Measurements from ENCODE around the gene MRGPRD. TPM values are rescaled to one million over a fixed set of nuclear protein-coding genes. Genes with fewer than 3 reads are reported as not detected.

MRGPRD gene
- total RNA-seq, 1 donor, result not detected

DNA sequence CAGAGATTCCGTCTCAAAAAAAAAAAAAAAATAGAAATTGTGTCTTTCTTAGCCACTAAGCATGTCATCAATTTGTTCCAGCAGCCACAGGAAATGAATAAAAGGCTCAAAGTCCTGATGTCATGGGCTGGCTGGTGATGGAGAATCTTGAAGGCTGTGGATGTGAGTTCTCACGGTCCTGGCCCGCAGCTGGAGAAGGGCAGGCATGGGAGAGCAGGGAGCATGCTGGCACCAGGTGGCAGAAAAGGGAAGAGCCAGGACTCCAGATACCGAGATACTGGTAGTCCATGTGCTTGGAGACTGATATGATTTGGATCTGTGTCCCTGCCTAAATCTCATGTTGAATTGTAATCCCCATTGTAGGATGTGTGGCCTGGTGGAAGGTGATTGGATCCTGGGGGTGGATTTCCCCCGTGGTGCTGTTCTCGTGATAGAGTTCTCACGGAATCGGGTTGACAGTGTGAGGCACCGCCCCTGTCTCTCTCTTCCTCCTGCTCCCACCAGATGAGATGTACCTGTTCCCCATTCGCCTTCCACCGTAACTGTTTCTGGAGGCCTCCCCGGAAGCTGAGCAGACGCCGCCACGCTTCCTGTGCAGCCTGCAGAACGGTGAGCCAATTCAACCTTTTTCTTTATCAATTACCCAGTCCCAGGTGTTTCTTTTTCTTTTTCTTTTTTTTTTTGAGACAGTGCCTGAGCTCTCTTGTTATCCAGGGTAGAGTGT, 18.1 kb downstream of the MRGPRD start:
- no peak for DNase-seq (ENCODE audit: low read depth)
- TF ChIP-seq, protein P1, sequence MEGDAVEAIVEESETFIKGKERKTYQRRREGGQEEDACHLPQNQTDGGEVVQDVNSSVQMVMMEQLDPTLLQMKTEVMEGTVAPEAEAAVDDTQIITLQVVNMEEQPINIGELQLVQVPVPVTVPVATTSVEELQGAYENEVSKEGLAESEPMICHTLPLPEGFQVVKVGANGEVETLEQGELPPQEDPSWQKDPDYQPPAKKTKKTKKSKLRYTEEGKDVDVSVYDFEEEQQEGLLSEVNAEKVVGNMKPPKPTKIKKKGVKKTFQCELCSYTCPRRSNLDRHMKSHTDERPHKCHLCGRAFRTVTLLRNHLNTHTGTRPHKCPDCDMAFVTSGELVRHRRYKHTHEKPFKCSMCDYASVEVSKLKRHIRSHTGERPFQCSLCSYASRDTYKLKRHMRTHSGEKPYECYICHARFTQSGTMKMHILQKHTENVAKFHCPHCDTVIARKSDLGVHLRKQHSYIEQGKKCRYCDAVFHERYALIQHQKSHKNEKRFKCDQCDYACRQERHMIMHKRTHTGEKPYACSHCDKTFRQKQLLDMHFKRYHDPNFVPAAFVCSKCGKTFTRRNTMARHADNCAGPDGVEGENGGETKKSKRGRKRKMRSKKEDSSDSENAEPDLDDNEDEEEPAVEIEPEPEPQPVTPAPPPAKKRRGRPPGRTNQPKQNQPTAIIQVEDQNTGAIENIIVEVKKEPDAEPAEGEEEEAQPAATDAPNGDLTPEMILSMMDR (IDR thresholded peaks at IDR 0.05; ENCODE audit: insufficient read depth, low read length), result no peak
- H3K4me3 ChIP-seq (ENCODE audit: low read depth, low read length), result no peak overlapping the region

DNA sequence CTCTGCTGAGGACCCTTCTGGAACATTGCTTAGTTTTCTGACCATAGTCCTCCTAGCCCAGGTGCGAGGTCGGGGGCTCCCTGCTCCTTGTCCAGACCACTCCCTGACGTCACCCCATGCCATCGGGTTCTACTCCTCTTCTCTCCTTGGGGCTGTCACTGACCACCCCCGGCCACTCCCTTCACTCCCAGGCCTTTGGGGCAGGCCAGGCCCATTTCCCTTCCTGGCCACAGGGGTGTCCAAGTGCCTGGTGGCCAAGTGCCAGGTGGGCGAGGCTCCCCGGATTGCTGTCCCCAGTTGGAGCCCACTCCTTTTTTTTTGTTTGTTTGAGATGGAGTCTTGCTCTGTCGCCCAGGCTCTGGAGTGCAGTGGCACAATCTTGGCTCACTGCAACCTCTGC, 19.5 kb downstream of the MRGPRD start:
- H3K4me3 ChIP-seq (ENCODE audit: low read depth, low read length), result no peak overlapping the region
- TF ChIP-seq, protein P1 (IDR thresholded peaks at IDR 0.05; ENCODE audit: insufficient read depth, low read length), result no peak
- no peak for DNase-seq (ENCODE audit: low read depth)

DNA sequence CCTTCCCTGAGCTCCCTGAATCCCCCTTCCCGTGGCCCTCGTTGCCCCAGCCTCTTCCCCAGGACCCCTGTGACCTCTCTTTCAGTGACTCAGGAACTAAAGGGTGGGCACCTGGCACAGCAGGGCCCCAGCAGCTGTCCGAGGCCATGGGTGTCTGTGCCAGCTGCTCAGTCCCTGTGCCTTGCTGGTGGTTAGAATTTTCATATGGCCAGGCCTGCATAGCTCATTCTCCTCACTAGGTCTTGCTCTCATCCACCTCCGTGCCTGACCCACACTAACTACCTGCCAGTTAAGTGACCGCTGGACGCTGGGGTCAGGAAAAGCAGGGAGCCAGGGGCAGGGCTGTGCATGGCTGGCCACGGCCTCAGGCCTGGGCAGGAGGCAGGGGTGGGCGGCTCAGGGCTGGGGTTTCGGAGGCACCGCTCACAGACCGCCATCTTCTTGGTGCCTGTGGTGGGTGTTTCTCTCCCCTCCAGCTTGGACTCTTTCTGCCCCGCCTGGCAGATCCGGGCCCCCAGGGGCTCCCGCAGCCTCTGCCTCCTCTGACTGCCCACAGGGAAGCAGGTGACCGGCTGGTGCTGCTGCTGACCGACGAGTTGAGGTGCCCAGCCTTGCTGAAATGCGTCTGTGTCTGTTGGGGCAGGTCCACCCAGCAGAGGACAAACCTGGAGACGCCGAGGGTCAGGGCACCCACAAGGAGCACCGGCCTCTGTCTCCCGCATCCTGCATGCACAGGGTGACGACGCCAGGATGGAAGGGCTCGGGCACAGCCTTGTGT, 20.3 kb downstream of the MRGPRD start:
- no peak overlapping the region for H3K4me3 ChIP-seq (ENCODE audit: low read depth, low read length)
- no peak for DNase-seq (ENCODE audit: low read depth)
- TF ChIP-seq, protein P1 (IDR thresholded peaks at IDR 0.05; ENCODE audit: insufficient read depth, low read length), result no peak

DNA sequence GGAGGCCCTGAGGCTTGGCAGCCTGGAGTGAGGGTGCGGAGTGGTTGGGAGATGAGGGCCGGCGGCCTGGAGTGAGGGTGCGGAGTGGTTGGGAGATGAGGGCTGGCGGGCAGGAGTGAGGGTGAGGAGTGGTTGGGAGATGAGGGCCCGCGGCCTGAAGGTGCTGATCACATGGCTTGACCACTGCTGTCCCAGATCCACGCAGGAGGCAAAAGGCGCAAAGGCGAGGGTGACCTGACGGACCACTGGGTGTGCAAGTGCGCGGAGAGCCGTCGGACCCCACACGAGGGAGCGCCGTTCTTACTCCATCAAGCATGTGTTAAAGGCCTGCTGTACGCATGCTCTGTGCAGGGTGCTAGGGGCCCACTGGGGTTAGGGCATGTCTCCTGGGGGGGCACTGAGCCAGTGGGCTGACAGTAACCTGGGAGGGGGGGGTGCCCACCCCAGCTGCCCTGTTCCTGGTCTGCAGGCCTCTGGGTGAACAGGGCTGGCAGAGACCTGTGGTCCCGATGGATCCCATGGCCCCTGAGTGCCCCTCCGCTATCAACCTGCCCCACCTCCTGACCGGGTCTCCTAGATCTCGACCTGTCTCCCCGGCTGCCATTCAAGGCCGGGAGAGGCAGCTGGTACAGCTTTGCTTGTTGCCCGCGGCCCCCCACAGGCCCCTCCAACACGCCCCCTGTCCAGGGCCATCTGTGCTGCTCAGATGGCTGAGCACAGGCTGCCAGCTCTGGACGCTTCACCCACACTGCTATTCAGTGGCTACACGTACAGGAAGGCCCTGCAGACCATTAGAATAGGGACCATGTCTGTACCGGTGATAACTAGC, 21.1 kb downstream of the MRGPRD start:
- no peak for DNase-seq (ENCODE audit: low read depth)
- TF ChIP-seq, protein P1 (IDR thresholded peaks at IDR 0.05; ENCODE audit: insufficient read depth, low read length), result no peak
- no peak overlapping the region for H3K4me3 ChIP-seq (ENCODE audit: low read depth, low read length)

DNA sequence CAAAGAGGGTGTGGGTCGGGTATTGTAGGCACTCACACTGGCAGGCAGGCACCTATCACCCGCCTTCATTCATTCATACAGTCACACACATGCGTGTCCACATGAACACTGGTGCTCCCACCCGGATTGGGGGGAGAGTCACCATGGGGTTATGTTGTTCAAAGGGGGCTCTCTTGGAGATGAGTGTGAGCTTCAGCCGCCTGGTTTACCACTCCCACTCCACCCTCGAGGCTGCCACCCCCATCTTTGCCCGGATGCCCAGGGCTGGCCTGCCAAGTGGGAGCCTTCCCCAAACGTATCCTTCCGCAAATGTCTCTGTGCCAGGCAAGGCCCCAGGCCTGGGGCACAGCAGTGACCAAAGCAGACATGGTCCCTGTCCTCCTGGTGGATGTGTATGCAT, 22.6 kb downstream of the MRGPRD start:
- DNase-seq (ENCODE audit: low read depth), result no peak
- TF ChIP-seq, protein P1 (IDR thresholded peaks at IDR 0.05; ENCODE audit: insufficient read depth, low read length), result no peak

DNA sequence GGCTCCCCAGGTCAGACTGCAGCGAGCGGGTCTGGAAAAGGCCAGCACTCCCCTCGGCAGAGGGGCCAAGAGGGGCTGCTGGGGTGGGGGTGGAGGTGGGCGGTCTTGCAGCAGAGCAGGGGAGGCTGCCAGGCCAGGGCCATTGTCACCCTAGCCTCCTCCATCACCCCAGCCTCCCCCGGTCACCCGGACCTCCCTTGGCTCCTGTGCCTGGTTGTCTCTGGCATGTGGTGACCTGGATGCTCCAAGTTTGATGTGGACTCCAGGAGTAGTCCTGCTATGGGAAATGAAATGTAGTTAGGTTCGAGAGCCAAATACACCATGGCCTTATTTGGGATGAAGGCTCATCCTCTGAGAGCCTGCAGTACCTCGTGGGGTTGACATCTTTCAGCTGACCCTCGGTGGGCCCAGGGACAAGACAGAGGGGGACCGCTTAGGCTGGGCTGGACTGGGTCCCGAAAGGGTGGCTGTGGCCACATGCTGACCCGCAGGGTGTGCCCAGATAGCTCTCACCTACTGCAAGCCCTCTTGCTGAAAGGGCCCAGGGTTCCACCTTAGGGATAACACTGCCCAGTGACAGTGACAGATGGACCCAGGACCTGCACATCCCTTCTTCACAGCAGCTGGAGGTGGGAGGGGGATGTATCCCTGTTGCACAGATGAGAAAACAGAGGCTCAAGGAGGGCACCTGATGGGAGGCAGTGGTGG, 24.1 kb downstream of the MRGPRD start:
- DNase-seq (ENCODE audit: low read depth), result no peak
- H3K4me3 ChIP-seq (ENCODE audit: low read depth, low read length), result no peak overlapping the region
- TF ChIP-seq, protein P1 (IDR thresholded peaks at IDR 0.05; ENCODE audit: insufficient read depth, low read length), result no peak

More for the DNA sequence above, 22.6 kb downstream of the MRGPRD start:
- H3K4me3 ChIP-seq (ENCODE audit: low read depth, low read length), result no peak overlapping the region

All from fibroblast of the aortic adventitia (primary cell).